ENCODE data around the gene POMGNT1. TPM values are rescaled to one million over a fixed set of nuclear protein-coding genes. Genes with fewer than 3 reads are reported as not detected.
A peak's percentile ranks its signal among the peaks of the same experiment; 100 is the strongest.

POMGNT1 gene
- total and polyA plus RNA-seq, 12 donors = 74.3 to 164 (median 142) TPM

DNA sequence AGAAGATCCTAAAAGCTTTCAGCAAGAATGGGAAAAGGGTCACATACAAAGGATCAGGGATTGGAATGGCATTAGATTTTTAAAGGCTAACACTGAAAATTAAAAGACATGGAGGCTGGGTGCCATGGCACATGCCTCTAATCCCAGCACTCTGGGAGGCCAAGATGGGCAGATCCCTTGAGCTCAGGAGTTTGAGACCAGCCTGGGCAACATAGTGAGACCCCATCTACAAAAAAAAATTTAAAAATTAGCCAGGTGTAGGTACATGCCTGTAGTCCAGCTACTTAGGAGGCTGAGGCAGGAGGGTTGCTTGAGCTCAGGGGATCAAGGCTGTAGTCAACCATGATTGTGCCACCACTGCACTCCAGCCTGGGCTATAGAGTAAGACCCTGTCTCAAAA is 17.3 kb upstream of the POMGNT1 start:
- Histone ChIP-seq H3K4me1 (peaks cover 0 to 4% (median 0%) of the 10 kb centered on the region in 9 donors), H3K9me3 (no peaks in the 10 kb centered on the region), H3K4me3 (no peak overlapping the region), H3K27me3 (no peaks in the 10 kb centered on the region), H3K27ac (no peak overlapping the region), H3K36me3 (peaks cover 0 to 24% (median 0%) of the 10 kb centered on the region in 9 donors)
- intact Hi-C loops (cut with DNase I) = no loop called here
- TF ChIP-seq, protein P1, sequence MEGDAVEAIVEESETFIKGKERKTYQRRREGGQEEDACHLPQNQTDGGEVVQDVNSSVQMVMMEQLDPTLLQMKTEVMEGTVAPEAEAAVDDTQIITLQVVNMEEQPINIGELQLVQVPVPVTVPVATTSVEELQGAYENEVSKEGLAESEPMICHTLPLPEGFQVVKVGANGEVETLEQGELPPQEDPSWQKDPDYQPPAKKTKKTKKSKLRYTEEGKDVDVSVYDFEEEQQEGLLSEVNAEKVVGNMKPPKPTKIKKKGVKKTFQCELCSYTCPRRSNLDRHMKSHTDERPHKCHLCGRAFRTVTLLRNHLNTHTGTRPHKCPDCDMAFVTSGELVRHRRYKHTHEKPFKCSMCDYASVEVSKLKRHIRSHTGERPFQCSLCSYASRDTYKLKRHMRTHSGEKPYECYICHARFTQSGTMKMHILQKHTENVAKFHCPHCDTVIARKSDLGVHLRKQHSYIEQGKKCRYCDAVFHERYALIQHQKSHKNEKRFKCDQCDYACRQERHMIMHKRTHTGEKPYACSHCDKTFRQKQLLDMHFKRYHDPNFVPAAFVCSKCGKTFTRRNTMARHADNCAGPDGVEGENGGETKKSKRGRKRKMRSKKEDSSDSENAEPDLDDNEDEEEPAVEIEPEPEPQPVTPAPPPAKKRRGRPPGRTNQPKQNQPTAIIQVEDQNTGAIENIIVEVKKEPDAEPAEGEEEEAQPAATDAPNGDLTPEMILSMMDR (IDR thresholded peaks at IDR 0.05) = no peak
- ATAC-seq (no peak), DNase-seq (no peak)

DNA sequence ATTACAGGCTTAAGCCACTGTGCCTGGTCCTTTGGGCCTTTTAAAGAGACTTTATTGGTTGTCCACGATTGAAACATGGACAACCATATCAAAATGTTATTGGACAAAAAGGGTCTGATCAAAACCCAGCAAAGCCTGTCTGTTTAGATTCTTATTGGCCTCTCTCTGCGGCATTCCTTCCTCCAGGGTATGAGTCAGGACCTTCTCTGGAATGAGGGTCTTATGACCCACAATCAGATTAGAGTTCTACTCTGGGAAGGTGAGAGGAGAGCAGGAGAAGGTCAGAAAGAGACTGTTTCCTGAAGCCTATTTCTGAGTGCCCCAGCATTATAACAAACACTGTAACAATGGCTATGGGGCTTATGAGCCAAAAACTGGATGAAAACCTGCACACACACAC is 12.8 kb upstream of the POMGNT1 start:
- intact Hi-C loops (cut with DNase I) = no loop called here
- Histone ChIP-seq H3K4me1 (peaks cover 3 to 18% (median 8%) of the 10 kb centered on the region in 9 donors), H3K9me3 (no peaks in the 10 kb centered on the region), H3K36me3 (peaks cover 0 to 24% (median 0%) of the 10 kb centered on the region in 9 donors), H3K27ac (peak overlapping the region in 1 of 10 donors; percentile 24), H3K4me3 (no peak overlapping the region), H3K27me3 (no peaks in the 10 kb centered on the region)
- 46 to 53% methylated on average over 2 of the region's 2 CpGs for WGBS, 2 donors
- no peak for DNase-seq
- TF ChIP-seq, protein P1 (IDR thresholded peaks at IDR 0.05) = no peak
- ATAC-seq = peak in 1 of 8 donors; percentile 29

DNA sequence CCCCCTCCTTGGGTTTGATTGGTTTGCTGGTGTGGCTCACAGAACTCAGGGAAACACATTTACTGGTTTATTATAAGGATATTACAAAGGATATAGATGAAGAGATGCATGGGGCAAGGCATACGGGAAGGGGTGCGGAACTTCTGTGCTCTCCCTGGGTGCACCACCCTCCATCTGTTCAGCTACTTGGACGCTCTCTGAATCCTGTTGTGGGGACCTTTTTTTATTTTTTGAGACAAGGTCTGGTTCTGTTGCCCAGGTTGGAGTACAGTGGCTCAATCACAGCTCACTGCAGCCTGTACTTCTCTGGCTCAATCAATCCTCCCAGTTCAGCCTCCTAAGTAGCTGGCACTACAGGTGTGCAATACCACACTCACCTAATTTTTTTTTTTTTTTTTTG is 12.3 kb upstream of the POMGNT1 start:
- Histone ChIP-seq H3K9me3 (no peaks in the 10 kb centered on the region), H3K4me3 (no peak overlapping the region), H3K27ac (peak overlapping the region in 1 of 10 donors; percentile 24), H3K4me1 (peaks cover 6 to 22% (median 13%) of the 10 kb centered on the region in 9 donors), H3K36me3 (peaks cover 0 to 24% (median 0%) of the 10 kb centered on the region in 9 donors), H3K27me3 (no peaks in the 10 kb centered on the region)
- WGBS, 2 donors = 94% methylated on average over 3 of the region's 3 CpGs
- ATAC-seq (no peak), DNase-seq (no peak)
- intact Hi-C loops (cut with DNase I) = no loop called here
- TF ChIP-seq, protein P1 (IDR thresholded peaks at IDR 0.05) = no peak

DNA sequence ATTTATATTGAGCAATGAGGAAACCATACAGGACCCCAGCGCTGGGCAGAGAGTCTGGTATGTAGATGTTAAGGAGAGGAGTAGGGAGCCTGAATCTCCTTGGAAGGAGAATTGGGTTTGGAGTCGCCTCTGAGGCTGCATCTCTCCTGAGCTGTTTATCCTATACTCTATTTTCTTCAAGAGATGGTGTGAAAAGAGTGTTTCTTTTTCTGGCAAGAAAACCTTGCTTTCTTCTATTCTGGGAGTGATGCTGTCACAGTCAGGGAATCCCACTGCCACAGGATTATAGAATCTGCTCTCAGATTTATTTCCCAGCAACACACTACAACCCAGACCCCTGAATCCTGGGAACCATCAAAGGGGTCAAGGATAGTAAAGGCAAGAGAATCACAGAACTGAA is 8.2 kb upstream of the POMGNT1 start:
- Histone ChIP-seq H3K9me3 (no peaks in the 10 kb centered on the region), H3K27me3 (no peaks in the 10 kb centered on the region), H3K27ac (peak overlapping the region; percentile 58 to 95 (median 87)), H3K4me3 (no peak overlapping the region), H3K4me1 (peaks cover 10 to 44% (median 37%) of the 10 kb centered on the region in 9 donors), H3K36me3 (peaks cover 0 to 24% (median 0%) of the 10 kb centered on the region in 9 donors)
- TF ChIP-seq, protein P1 (IDR thresholded peaks at IDR 0.05) = no peak
- intact Hi-C loops (cut with DNase I) = no loop called here
- DNase-seq = no peak
- ATAC-seq = no peak
- 77 to 84% methylated on average over 2 of the region's 2 CpGs for WGBS, 2 donors

All from heart right ventricle (tissue), 16 donors.